ENCODE data around the gene IFT43. TPM values are rescaled to one million over a fixed set of nuclear protein-coding genes. Genes with fewer than 3 reads are reported as not detected.

The IFT43 gene
- total and polyA plus RNA-seq, 2 donors (not counting 3 experiments of a cell fraction or from before 2014, with no cell fraction given), result 22.3 to 39.0 TPM

- ChIA-PET CTCF (interaction anchor here (0.6 to 1.6 kb wide), 7 partner anchors 13 to 479 kb away, joined by 3 to 6 read pairs (median 4); no protein-coding TSS in a partner anchor), POLR2A (no interaction called here)
- H3K9me3 ChIP-seq (replicated peaks; ENCODE audit: control insufficient read depth, insufficient read depth, low read length), result no peaks in the 10 kb centered on the region
- TF ChIP-seq CTCF (IDR thresholded peaks at IDR 0.05; ENCODE audit: extremely low read depth in 1 of 2, insufficient read depth in 1 of 2, low read depth in 1 of 2, low read length in 2 of 2), result peak; percentile 31 to 39
- TF ChIP-seq POLR2A (IDR thresholded peaks at IDR 0.05; ENCODE audit: low read depth, low read length), result no peak
- no peak for TF ChIP-seq POLR2AphosphoS5 (IDR thresholded peaks at IDR 0.05; ENCODE audit: insufficient read depth, low read depth, low read length)
- TF ChIP-seq EZH2 (IDR thresholded peaks at IDR 0.05; ENCODE audit: borderline replicate concordance, low read depth, low read length, severe bottlenecking), result no peak
- TF ChIP-seq GATA2 (IDR thresholded peaks at IDR 0.05; ENCODE audit: insufficient read depth, insufficient read length, low read depth, low read length), result no peak
- no peak overlapping the region for H3K4me2 ChIP-seq (ENCODE audit: insufficient read depth, low read length)
- dilution Hi-C loops (cut with MboI; ENCODE audit: extremely low pct_ligation_motif_present, low sequenced_read_pairs) (no loop called here), intact Hi-C loops (cut with micrococcal nuclease) (no loop called here)
- FAIRE-seq (peak; percentile 46), DNase-seq (ENCODE audit: low read depth, low spot score) (no peak)
- no peak overlapping the region for H2AFZ ChIP-seq (ENCODE audit: low read depth, low read length)
- no peaks in the 10 kb centered on the region for H4K20me1 ChIP-seq (replicated peaks; ENCODE audit: control insufficient read depth, extremely low read depth, insufficient read depth, low read length)
- no peaks in the 10 kb centered on the region for H3K4me1 ChIP-seq (ENCODE audit: control insufficient read depth, extremely low read depth, insufficient read depth, low read length)
- no TSS peak for BruUV-seq (replicated peaks)
- no peak overlapping the region for H3K9ac ChIP-seq (replicated peaks; ENCODE audit: extremely low read depth, insufficient read depth, low read length)
- H3K79me2 ChIP-seq (ENCODE audit: control insufficient read depth, insufficient read depth, low read length), result no peaks in the 10 kb centered on the region
- H3K27me3 ChIP-seq (ENCODE audit: control insufficient read depth in 2 of 2, insufficient read depth in 2 of 2, low read length in 2 of 2), result no peaks in the 10 kb centered on the region
- no peaks in the 10 kb centered on the region for H3K9me1 ChIP-seq (replicated peaks; ENCODE audit: control insufficient read depth, extremely low read depth, insufficient read depth, low read length)
- no peak overlapping the region for H3K27ac ChIP-seq (ENCODE audit: insufficient read depth, low read depth, low read length)
- no peak overlapping the region for H3K4me3 ChIP-seq (replicated peaks in 1 of 3; ENCODE audit: insufficient read depth in 1 of 3, low read depth in 1 of 3, low read length in 3 of 3)
- H3K36me3 ChIP-seq (ENCODE audit: control insufficient read depth in 2 of 2, extremely low read depth in 1 of 2, insufficient read depth in 2 of 2, low read length in 2 of 2), result no peaks in the 10 kb centered on the region
Observed at GRCh38 chr14:76056128-76056527, 70.6 kb downstream of the IFT43 start.

GRCh38 chr14:76057914-76058313, 72.4 kb downstream of the IFT43 start:
- H3K79me2 ChIP-seq (ENCODE audit: control insufficient read depth, insufficient read depth, low read length), result no peaks in the 10 kb centered on the region
- no peaks in the 10 kb centered on the region for H3K27me3 ChIP-seq (ENCODE audit: control insufficient read depth in 2 of 2, insufficient read depth in 2 of 2, low read length in 2 of 2)
- DNase-seq (ENCODE audit: low read depth, low spot score) (no peak), FAIRE-seq (no peak)
- H3K27ac ChIP-seq (ENCODE audit: insufficient read depth, low read depth, low read length), result no peak overlapping the region
- POLR2A ChIA-PET, result no interaction called here
- H4K20me1 ChIP-seq (replicated peaks; ENCODE audit: control insufficient read depth, extremely low read depth, insufficient read depth, low read length), result no peaks in the 10 kb centered on the region
- no peaks in the 10 kb centered on the region for H3K9me3 ChIP-seq (replicated peaks; ENCODE audit: control insufficient read depth, insufficient read depth, low read length)
- H3K36me3 ChIP-seq (ENCODE audit: control insufficient read depth in 2 of 2, extremely low read depth in 1 of 2, insufficient read depth in 2 of 2, low read length in 2 of 2), result no peaks in the 10 kb centered on the region
- H2AFZ ChIP-seq (ENCODE audit: low read depth, low read length), result no peak overlapping the region
- H3K4me2 ChIP-seq (ENCODE audit: insufficient read depth, low read length), result no peak overlapping the region
- no peak overlapping the region for H3K9ac ChIP-seq (replicated peaks; ENCODE audit: extremely low read depth, insufficient read depth, low read length)
- TF ChIP-seq FOS (IDR thresholded peaks at IDR 0.05; ENCODE audit: borderline replicate concordance, insufficient read depth, low read length) (no peak), GATA2 (IDR thresholded peaks at IDR 0.05; ENCODE audit: insufficient read depth, insufficient read length, low read depth, low read length) (no peak), JUN (IDR thresholded peaks at IDR 0.05; ENCODE audit: borderline replicate concordance, insufficient read depth, insufficient read length, low read depth) (no peak), CTCF (IDR thresholded peaks at IDR 0.05; ENCODE audit: extremely low read depth in 1 of 2, insufficient read depth in 1 of 2, low read depth in 1 of 2, low read length in 2 of 2) (no peak), EZH2 (IDR thresholded peaks at IDR 0.05; ENCODE audit: borderline replicate concordance, low read depth, low read length, severe bottlenecking) (no peak)
- no peaks in the 10 kb centered on the region for H3K4me1 ChIP-seq (ENCODE audit: control insufficient read depth, extremely low read depth, insufficient read depth, low read length)
- intact Hi-C loops (cut with micrococcal nuclease) (no loop called here), dilution Hi-C loops (cut with MboI; ENCODE audit: extremely low pct_ligation_motif_present, low sequenced_read_pairs) (no loop called here)
- BruUV-seq (replicated peaks), result no TSS peak
- H3K9me1 ChIP-seq (replicated peaks; ENCODE audit: control insufficient read depth, extremely low read depth, insufficient read depth, low read length), result no peaks in the 10 kb centered on the region
- CTCF ChIA-PET, result no interaction called here
- no peak overlapping the region for H3K4me3 ChIP-seq (replicated peaks in 1 of 3; ENCODE audit: insufficient read depth in 1 of 3, low read depth in 1 of 3, low read length in 3 of 3)
